ENCODE data around the gene CNIH3.

The CNIH3 gene

DNA sequence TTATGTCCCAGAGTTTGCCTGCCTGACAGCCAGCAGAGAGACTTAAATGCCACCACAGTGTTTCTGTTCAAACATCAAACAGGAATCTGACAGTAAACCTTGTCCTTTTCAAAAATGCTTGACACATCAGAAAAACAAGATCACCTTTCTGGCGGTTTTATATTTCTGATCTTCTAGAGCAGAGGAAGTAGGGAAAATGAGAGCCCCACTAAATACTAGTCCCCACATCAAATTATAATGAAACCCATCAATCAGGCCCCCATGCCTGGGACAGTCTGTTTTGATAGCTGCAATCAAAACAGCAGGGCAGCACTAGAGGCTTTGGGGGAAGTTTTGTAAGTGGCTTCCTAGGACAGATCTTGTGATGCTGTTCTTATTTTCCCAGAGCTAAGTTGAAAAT is 129.3 kb downstream of the CNIH3 start:
- DNase-seq (ENCODE audit: low read depth), result no peak

- no peak for DNase-seq (ENCODE audit: low read depth)
Observed at GRCh38 chr1:224745924-224746323, 129.8 kb downstream of the CNIH3 start.

- no peak for DNase-seq (ENCODE audit: low read depth)
Observed at GRCh38 chr1:224747578-224747977, 131.5 kb downstream of the CNIH3 start.

DNA sequence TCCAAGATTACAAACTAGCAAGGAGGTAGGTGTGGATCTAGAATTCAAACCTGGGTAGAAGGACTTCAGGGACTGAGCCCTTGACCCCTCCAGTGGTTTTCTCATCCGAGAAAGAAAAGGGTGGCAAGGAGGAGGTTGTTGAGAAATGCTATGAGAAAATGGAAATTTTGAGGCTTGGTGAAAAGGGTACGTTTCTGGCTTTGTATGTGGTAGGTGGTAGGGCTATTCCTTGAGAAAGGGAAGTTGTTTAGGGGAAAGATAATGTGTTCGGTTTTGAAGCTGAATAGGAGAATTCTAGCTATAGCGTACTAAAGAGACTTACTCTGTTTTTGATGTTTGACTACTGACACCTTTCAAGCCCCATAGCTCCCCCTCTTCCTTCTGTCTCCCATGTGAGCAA is 133.8 kb downstream of the CNIH3 start:
- no peak for DNase-seq (ENCODE audit: low read depth)

- DNase-seq (ENCODE audit: low read depth), result no peak
Observed at GRCh38 chr1:224751624-224752311, 135.7 kb downstream of the CNIH3 start.

DNA sequence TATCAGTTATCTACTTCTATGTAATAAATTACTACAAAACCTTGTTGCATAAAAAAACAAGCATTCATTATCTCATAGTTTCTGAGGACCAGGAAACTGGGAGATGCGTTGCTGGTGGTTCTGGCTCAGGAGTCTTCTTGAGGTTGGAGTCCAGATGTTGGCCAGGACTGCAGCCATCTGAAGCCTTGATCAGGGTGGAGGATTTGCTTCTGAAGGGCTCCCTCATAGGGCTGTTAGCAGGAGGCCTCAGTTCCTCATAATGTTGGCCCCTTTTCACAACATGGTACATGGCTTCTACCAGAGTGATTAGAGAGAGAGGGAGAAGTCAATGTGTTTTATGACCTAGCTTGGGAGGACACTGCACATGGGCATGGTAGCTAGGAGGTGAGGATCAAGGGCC is 137.4 kb downstream of the CNIH3 start:
- DNase-seq (ENCODE audit: low read depth), result no peak

GRCh38 chr1:224755586-224755985 is 139.5 kb downstream of the CNIH3 start:
- DNase-seq (ENCODE audit: low read depth), result no peak

DNA sequence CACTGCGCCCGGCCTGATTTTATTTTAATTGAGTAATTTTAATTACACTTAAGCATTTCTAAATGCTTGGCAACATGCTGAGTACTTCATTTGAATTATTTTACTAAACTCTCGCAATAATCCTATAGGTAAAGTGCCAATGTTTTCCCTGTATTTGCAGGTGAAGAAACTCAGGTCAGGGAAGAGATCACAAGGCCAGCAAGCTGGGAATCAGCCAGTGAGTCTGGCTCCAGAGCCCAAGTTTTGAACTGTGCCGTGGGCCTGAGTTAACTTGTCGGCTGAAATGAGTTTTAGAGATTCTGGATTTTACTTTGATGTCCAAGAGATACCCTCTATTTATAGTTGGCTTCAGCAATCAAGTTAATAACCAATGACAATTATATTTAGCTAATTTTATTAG is 141.4 kb downstream of the CNIH3 start:
- DNase-seq (ENCODE audit: low read depth), result no peak

GRCh38 chr1:224759135-224759534 is 143.0 kb downstream of the CNIH3 start:
- DNase-seq (ENCODE audit: low read depth), result no peak

DNA sequence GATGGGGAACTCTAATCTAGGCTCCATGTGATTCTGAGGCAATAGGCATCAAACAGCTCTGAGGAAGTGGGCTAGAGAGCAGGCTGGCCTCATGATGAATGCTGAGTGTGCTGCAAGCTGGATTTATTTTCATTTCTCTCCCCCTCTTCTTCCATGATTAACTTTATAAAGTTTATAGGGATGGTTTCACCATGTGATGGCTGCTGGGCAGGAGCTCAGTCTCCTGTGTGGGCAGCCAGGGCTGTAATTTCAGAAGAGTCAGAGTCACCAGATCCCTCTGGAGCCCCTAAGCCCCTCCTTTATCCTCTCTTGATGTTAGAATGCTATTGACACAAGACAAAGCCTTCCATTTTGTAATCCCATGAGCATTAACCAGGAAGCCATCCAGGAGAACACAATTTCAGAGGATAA is 143.6 kb downstream of the CNIH3 start:
- DNase-seq (ENCODE audit: low read depth), result no peak

GRCh38 chr1:224760163-224760562 is 144.0 kb downstream of the CNIH3 start:
- DNase-seq (ENCODE audit: low read depth), result no peak

DNA sequence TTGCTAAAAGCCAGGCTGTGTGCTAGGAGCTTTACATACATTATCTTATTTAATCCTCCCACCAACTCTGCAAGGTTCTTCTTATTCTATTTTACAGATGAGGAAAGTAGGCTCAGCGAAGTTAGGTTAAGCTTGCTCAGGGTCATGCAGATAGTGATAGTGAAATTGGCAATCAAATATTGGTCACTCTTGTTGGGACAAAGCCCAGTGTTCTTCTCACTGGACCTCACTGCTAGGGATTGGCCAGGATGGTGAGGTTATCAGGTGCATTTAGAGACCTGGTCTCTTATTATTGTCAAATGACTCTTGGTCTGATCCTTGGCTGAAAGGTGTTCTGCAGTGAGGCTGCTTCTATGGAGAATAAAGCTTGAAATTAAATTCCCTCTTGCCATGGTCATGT is 145.1 kb downstream of the CNIH3 start:
- no peak for DNase-seq (ENCODE audit: low read depth)

- no peak for DNase-seq (ENCODE audit: low read depth)
Observed at GRCh38 chr1:224762046-224762445, 145.9 kb downstream of the CNIH3 start.

DNA sequence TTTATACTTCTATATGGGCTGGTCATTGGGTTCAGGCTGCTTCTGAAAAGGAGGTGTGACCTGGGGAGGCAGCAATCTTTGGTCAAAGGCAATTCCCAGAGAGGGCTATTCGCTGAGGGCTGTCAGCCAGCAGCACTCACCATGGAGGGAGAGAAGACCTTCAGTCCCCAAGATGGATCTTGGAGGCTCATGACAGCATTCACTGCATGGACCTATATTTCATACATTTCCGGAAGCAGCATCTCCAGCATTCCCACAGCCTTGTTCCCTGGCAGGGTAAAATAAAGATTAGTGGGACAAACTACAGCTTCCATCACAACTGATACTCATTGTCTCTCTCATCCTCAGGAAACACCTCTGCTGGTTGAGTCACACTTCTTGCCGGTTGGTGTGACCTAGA is 146.6 kb downstream of the CNIH3 start:
- no peak for DNase-seq (ENCODE audit: low read depth)

- no peak for DNase-seq (ENCODE audit: low read depth)
Observed at GRCh38 chr1:224763126-224763775, 147.1 kb downstream of the CNIH3 start.

DNA sequence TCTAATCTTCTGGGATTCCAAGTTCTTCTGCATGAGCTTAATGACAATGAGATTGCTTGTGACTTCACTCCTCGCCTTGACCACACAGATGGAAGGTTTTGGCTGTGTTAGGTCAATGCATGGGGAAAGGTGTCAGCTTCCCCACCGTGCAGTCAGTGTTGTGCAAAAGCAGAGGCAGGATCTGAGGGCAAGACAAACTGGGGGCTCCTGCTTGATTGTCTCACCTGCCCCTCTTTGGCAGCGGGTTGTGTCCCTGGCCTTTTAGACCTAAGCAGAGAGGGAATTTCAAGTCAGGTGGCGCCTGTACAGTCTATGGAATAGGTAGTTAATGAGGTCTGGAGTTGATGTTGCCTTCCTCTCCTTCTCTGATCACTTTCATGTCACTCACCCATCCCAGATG is 150.1 kb downstream of the CNIH3 start:
- DNase-seq (ENCODE audit: low read depth), result no peak

GRCh38 chr1:224767031-224767430 is 150.9 kb downstream of the CNIH3 start:
- no peak for DNase-seq (ENCODE audit: low read depth)

DNA sequence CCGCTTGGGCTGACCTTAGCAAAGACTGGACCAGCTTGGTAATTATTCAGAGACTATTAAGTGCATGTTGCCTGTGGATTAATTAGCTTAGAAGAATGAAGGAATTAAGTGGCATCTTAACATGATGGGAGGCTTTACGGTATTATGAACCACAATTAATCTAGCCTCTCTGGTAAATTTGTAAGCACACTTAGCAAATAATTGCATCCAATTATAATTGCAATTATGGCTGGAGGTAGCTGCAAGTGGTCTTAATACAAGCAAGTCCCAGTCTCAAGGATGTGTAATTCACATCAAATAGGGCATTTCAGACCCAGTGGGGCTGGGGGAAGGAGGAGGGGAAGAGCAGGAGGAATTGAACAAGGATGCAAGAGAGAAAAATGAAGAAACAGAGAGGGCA is 151.6 kb downstream of the CNIH3 start:
- no peak for DNase-seq (ENCODE audit: low read depth)

GRCh38 chr1:224768971-224769370 is 152.9 kb downstream of the CNIH3 start:
- no peak for DNase-seq (ENCODE audit: low read depth)

DNA sequence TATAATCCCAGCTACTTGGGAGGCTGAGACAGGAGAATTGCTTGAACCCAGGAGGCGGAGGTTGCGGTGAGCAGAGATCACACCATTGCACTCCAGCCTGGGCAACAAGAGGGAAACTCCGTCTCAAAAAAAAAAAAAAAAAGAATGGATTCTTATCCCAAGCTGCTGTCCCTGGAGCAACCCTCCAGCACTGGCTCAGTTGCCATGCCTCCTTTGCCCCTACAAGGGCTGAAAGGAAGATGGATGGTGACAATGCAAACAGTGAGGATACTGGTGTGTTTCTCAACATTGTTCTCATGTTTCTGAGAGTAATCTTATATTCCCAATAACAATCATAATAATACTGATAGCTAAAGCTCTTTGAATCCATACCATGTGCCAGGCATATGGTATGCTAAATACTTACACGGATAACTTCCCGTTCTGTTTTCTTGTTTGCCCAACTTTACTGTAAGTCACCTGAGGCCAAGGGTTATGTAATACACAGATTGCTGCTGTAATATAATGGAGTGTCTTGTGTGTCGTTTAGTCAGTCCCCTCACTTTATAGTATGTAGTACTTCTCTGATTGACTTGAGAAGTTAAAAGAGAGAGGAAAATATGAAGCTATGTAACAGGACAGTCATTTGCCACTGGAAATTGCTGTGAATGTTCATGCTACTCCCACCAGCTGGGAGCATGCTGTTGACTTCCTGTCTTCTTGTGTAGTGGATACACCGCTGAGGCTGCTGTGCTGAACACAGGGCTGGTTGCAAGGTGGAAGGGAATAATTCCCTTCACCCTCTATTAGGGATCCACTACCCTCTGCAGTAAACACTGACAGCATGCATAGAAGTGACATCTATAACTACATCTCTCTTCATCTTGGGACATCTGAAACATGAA is 153.6 kb downstream of the CNIH3 start:
- no peak for DNase-seq (ENCODE audit: low read depth)

DNA sequence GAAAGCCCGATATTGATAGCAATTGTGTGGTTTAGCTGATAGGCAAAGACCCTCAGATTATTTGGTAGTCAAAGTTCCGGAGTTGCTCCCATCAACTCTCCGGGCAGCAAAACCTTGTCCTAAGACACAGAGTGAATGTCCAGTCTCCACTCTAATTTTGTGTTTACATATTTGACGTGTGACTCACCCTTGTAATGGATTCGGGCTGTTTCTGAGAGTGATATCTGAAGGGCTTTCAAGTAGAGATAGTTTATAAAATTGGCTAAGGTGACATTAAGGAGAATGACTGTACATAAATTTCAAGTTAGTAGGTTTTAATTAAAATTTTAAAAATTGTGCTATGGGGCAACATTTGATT is 154.2 kb downstream of the CNIH3 start:
- no peak for DNase-seq (ENCODE audit: low read depth)

GRCh38 chr1:224773646-224774045 is 157.5 kb downstream of the CNIH3 start:
- DNase-seq (ENCODE audit: low read depth), result no peak

DNA sequence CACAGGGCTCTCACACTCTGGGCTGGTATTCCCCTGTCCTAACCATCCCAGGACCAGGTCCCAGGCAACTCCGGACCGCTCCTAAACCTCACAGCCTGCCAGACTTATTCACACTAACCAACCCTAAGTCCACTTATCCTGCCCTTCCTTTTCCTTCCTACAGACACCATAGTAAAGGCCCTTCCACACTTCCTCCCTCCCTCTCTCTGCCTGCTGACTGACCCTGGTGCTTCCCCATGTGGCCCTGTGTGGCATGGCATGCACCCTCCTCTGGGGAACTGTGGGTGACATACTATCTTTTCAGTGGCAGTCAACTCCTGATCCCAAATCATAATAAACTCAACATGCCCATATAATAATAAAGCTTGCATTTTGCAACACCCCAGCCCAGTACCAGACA is 158.3 kb downstream of the CNIH3 start:
- no peak for DNase-seq (ENCODE audit: low read depth)

All from T-helper 22 cell (primary cell).